SH-SY5Y (cell line): ENCODE measurements around the gene RYR1.

ENCODE experiments used
- GATA2 ChIP-seq: IDR thresholded peaks from 2 replicates; pipeline ENCODE4 v1.6.1; 2011; ENCODE audit warnings: mild to moderate bottlenecking, low read depth, low read length
- GATA3 ChIP-seq: IDR thresholded peaks from 2 replicates; pipeline ENCODE4 v1.6.1; 2011; ENCODE audit warnings: low read depth, mild to moderate bottlenecking, low read length, moderate library complexity

DNA sequence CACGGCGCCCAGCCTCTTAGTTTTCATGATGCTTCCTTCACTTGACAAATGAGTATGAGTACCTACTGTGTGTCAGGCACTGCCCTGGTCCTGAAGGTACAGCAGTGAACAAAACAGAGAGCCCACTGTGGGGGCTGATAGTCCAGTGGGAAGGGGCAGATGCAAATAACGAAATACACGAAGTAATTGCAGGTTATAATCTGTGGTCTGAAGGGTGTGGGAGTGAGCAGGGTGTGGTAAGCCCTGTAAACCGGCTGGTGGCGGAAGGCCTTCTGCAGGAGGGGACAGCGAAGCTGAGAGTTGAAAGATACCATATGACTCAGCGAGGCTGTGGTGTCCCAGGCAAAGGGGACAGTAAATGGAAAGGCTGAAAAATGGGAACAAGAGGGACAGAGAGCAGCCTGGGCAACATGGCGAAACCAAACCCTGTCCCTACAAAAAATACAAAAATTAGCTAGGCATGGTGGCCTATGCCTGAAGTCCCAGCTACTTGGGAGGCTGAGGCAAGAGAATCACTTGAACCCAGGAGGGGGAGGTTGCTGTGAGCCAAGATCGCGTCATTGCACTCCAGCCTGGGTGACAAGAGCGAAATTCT, 123.8 kb downstream of the RYR1 start:
- no peak for TF ChIP-seq GATA3
- no peak for TF ChIP-seq GATA2
